Heart left ventricle (tissue), 13 donors: ENCODE data around the gene KCNMA1.

Source experiments
- POLR2A ChIP-seq, 2 donors: fragments of 450-650 bp; IDR thresholded peaks; one replicate each; pipeline ENCODE4 v1.6.1; 2017; ENCODE audit warnings: antibody characterized with exemption in 2 of 2, mild to moderate bottlenecking in 2 of 2, moderate library complexity in 2 of 2
- TF ChIP-seq, protein P1 (sequence below), 12 donors: fragments of 200-600 bp; sonication (generic) in 4 of 12; IDR thresholded peaks; one replicate each; pipeline versions ENCODE4 v1.5.0 to v1.8.0; 2018 to 2022; ENCODE audit warnings: antibody characterized with exemption in 12 of 12, mild to moderate bottlenecking in 5 of 12
- donor health status: ischemic (EF 13 %, LVEDD 7.1; RV severe dilation, severe dysfunction).
- donor health status: DM: no; HTN: yes; CAD: no.
- donor health status: DM: no; HTN: no; CAD: no.
- donor health status: ischemic (EF 25% LVEDD 6.9; RV normal size, moderate dysfunction).
- donor health status: ischemic (EF 25% LVEDD 5.7; RV mildly dilated, moderate dysfunction).
- donor health status: ischemic (EF 35%, LVEDD 5.7; RV mildly dilated, moderate dysfunction).
- donor health status: nonischemic (EF 11% LVEDD 7.7; RV severe dilation, severe dysfunction).
- donor health status: DM: yes; HTN: yes; CAD: no.
- donor health status: PGD.
- donor health status: ischemic (EF 29% LVEDD 5.4; RV normal size, mild dysfunction).
- donor health status: nonischemic (EF 23%, LVEDD 6.1; RV moderate dilation, normal function).

GRCh38 chr10:77205135-77205534, 432.5 kb downstream of the KCNMA1 start:
- TF ChIP-seq, protein P1, sequence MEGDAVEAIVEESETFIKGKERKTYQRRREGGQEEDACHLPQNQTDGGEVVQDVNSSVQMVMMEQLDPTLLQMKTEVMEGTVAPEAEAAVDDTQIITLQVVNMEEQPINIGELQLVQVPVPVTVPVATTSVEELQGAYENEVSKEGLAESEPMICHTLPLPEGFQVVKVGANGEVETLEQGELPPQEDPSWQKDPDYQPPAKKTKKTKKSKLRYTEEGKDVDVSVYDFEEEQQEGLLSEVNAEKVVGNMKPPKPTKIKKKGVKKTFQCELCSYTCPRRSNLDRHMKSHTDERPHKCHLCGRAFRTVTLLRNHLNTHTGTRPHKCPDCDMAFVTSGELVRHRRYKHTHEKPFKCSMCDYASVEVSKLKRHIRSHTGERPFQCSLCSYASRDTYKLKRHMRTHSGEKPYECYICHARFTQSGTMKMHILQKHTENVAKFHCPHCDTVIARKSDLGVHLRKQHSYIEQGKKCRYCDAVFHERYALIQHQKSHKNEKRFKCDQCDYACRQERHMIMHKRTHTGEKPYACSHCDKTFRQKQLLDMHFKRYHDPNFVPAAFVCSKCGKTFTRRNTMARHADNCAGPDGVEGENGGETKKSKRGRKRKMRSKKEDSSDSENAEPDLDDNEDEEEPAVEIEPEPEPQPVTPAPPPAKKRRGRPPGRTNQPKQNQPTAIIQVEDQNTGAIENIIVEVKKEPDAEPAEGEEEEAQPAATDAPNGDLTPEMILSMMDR (IDR thresholded peaks at IDR 0.05), result no peak
- no peak for TF ChIP-seq POLR2A (IDR thresholded peaks at IDR 0.05)
